Prostate gland (tissue), 2 donors: ENCODE data around the gene LMAN2L.

Experiments
- POLR2A ChIP-seq: fragments of 450-650 bp; IDR thresholded peaks from one replicate; pipeline ENCODE4 v1.6.1; 2016; ENCODE audit warnings: antibody characterized with exemption, mild to moderate bottlenecking
- POLR2AphosphoS5 ChIP-seq: sonication (generic); formaldehyde crosslinking; IDR thresholded peaks from one replicate; pipeline ENCODE4 v1.6.1; 2017; ENCODE audit warnings: antibody characterized with exemption
- TF ChIP-seq, protein P1 (sequence below), 4 experiments: fragments of 200-600 bp in 2 of 4; fragments of 450-650 bp in 2 of 4; sonication (generic) in 2 of 4; IDR thresholded peaks; 1 replicate in 3 of 4; 2 replicates in 1 of 4; pipeline ENCODE4 v1.5.1; 2016 to 2019; ENCODE audit warnings: antibody characterized with exemption in 4 of 4, mild to moderate bottlenecking in 2 of 4, moderate library complexity in 2 of 4

DNA sequence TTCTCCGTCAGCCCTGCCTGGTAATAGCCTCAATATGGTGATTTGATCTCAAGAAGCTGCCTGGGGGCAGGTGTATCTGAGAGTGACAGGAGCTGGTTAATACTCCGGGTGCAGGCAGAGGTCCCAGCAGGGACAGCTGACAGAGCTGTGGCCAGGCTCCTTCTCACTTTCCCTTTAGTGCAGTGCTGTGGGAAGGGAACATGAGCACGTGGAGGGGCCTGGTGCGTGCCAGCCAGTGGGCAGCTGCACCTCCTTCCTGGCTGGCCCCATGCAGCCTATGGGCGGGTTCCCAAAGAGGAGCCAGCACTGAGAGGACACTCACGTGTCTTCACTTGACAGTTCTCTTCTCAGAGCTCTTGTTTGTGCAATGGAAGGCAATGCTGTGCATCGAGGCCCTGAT, 29.9 kb upstream of the LMAN2L start:
- TF ChIP-seq POLR2A, result no peak
- TF ChIP-seq, protein P1, sequence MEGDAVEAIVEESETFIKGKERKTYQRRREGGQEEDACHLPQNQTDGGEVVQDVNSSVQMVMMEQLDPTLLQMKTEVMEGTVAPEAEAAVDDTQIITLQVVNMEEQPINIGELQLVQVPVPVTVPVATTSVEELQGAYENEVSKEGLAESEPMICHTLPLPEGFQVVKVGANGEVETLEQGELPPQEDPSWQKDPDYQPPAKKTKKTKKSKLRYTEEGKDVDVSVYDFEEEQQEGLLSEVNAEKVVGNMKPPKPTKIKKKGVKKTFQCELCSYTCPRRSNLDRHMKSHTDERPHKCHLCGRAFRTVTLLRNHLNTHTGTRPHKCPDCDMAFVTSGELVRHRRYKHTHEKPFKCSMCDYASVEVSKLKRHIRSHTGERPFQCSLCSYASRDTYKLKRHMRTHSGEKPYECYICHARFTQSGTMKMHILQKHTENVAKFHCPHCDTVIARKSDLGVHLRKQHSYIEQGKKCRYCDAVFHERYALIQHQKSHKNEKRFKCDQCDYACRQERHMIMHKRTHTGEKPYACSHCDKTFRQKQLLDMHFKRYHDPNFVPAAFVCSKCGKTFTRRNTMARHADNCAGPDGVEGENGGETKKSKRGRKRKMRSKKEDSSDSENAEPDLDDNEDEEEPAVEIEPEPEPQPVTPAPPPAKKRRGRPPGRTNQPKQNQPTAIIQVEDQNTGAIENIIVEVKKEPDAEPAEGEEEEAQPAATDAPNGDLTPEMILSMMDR (IDR thresholded peaks at IDR 0.05), result no peak
- peak; percentile 92 for TF ChIP-seq POLR2AphosphoS5
